ENCODE measurements around the gene RFC3. TPM values are rescaled to one million over a fixed set of nuclear protein-coding genes. Genes with fewer than 3 reads are reported as not detected.

Gene RFC3
- total and polyA plus RNA-seq, 2 of the 13 experiments (the other 11 are each of a cell fraction or from before 2014, with no cell fraction given) = 16.0 to 55.7 TPM

DNA sequence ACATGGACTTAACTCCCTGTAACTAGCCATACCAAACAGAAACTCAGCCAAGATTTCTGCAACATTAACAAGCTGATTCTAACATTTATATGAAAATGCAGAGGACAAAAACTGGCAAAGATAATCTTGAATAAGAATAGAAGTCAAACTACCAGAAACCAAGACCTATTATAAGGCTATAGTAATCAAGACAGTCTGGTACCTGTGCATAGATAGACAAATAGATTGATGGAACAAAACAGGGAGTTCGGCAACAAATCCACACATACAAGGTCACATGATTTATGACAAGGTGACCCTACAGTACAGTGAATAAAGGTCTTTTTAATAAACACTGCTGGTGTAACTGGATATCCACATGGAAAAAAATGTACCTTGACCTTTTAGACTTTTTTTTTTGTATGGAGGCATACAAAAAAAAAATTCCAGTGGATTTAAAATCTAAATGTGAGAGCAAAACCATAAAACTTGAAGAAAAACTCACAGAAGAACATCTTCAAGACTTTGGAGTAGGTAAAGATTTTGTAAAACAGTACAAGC lies 2.9 kb upstream of the RFC3 start (continued):
- TF ChIP-seq, protein P1, sequence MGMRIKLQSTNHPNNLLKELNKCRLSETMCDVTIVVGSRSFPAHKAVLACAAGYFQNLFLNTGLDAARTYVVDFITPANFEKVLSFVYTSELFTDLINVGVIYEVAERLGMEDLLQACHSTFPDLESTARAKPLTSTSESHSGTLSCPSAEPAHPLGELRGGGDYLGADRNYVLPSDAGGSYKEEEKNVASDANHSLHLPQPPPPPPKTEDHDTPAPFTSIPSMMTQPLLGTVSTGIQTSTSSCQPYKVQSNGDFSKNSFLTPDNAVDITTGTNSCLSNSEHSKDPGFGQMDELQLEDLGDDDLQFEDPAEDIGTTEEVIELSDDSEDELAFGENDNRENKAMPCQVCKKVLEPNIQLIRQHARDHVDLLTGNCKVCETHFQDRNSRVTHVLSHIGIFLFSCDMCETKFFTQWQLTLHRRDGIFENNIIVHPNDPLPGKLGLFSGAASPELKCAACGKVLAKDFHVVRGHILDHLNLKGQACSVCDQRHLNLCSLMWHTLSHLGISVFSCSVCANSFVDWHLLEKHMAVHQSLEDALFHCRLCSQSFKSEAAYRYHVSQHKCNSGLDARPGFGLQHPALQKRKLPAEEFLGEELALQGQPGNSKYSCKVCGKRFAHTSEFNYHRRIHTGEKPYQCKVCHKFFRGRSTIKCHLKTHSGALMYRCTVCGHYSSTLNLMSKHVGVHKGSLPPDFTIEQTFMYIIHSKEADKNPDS (CRISPR knock-in tag; IDR thresholded peaks at IDR 0.05) = no peak
- TF ChIP-seq ZNF160 (CRISPR knock-in tag; IDR thresholded peaks at IDR 0.05) (no peak), ZNF468 (CRISPR knock-in tag; IDR thresholded peaks at IDR 0.05) (no peak), ZNF33A (CRISPR knock-in tag; IDR thresholded peaks at IDR 0.05; ENCODE audit: borderline replicate concordance) (no peak), GPBP1L1 (CRISPR knock-in tag; IDR thresholded peaks at IDR 0.05) (no peak), SIX4 (CRISPR knock-in tag; IDR thresholded peaks at IDR 0.05) (peak; percentile 91), SUZ12 (IDR thresholded peaks at IDR 0.05; ENCODE audit: low read depth, low read length) (no peak), ZNF616 (CRISPR knock-in tag; IDR thresholded peaks at IDR 0.05; ENCODE audit: low read depth) (no peak), ZNF33B (CRISPR knock-in tag; IDR thresholded peaks at IDR 0.05) (no peak), PPARG (CRISPR knock-in tag; conservative IDR thresholded peaks at IDR 0.05) (no peak), HNF4A (CRISPR knock-in tag; IDR thresholded peaks at IDR 0.05) (peak; percentile 49)
- TF ChIP-seq, protein P2, sequence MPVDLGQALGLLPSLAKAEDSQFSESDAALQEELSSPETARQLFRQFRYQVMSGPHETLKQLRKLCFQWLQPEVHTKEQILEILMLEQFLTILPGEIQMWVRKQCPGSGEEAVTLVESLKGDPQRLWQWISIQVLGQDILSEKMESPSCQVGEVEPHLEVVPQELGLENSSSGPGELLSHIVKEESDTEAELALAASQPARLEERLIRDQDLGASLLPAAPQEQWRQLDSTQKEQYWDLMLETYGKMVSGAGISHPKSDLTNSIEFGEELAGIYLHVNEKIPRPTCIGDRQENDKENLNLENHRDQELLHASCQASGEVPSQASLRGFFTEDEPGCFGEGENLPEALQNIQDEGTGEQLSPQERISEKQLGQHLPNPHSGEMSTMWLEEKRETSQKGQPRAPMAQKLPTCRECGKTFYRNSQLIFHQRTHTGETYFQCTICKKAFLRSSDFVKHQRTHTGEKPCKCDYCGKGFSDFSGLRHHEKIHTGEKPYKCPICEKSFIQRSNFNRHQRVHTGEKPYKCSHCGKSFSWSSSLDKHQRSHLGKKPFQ (CRISPR knock-in tag; IDR thresholded peaks at IDR 0.05; ENCODE audit: insufficient replicate concordance) = no peak
- TF ChIP-seq, protein P3, sequence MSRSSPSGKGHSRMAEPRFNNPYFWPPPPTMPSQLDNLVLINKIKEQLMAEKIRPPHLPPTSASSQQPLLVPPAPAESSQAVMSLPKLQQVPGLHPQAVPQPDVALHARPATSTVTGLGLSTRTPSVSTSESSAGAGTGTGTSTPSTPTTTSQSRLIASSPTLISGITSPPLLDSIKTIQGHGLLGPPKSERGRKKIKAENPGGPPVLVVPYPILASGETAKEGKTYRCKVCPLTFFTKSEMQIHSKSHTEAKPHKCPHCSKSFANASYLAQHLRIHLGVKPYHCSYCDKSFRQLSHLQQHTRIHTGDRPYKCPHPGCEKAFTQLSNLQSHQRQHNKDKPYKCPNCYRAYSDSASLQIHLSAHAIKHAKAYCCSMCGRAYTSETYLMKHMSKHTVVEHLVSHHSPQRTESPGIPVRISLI (CRISPR knock-in tag; IDR thresholded peaks at IDR 0.05; ENCODE audit: borderline replicate concordance) = peak; percentile 88
- TF ChIP-seq, protein P4, sequence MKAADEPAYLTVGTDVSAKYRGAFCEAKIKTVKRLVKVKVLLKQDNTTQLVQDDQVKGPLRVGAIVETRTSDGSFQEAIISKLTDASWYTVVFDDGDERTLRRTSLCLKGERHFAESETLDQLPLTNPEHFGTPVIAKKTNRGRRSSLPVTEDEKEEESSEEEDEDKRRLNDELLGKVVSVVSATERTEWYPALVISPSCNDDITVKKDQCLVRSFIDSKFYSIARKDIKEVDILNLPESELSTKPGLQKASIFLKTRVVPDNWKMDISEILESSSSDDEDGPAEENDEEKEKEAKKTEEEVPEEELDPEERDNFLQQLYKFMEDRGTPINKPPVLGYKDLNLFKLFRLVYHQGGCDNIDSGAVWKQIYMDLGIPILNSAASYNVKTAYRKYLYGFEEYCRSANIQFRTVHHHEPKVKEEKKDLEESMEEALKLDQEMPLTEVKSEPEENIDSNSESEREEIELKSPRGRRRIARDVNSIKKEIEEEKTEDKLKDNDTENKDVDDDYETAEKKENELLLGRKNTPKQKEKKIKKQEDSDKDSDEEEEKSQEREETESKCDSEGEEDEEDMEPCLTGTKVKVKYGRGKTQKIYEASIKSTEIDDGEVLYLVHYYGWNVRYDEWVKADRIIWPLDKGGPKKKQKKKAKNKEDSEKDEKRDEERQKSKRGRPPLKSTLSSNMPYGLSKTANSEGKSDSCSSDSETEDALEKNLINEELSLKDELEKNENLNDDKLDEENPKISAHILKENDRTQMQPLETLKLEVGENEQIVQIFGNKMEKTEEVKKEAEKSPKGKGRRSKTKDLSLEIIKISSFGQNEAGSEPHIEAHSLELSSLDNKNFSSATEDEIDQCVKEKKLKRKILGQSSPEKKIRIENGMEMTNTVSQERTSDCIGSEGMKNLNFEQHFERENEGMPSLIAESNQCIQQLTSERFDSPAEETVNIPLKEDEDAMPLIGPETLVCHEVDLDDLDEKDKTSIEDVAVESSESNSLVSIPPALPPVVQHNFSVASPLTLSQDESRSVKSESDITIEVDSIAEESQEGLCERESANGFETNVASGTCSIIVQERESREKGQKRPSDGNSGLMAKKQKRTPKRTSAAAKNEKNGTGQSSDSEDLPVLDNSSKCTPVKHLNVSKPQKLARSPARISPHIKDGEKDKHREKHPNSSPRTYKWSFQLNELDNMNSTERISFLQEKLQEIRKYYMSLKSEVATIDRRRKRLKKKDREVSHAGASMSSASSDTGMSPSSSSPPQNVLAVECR (CRISPR knock-in tag; IDR thresholded peaks at IDR 0.05; ENCODE audit: borderline replicate concordance) = no peak
- TF ChIP-seq, protein P5, sequence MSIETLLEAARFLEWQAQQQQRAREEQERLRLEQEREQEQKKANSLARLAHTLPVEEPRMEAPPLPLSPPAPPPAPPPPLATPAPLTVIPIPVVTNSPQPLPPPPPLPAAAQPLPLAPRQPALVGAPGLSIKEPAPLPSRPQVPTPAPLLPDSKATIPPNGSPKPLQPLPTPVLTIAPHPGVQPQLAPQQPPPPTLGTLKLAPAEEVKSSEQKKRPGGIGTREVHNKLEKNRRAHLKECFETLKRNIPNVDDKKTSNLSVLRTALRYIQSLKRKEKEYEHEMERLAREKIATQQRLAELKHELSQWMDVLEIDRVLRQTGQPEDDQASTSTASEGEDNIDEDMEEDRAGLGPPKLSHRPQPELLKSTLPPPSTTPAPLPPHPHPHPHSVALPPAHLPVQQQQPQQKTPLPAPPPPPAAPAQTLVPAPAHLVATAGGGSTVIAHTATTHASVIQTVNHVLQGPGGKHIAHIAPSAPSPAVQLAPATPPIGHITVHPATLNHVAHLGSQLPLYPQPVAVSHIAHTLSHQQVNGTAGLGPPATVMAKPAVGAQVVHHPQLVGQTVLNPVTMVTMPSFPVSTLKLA (IDR thresholded peaks at IDR 0.05) = no peak
